Hypothalamus (tissue), 51 donors: ENCODE measurements around the gene NMBR.
"Not testable (repeated sequence)": the region's sequence is repeated elsewhere in the genome, so short reads cannot be mapped to it uniquely, and the experiment has no call there.

Experiments used
- DNase-seq, 51 donors: peaks; one replicate each; lab custom pipeline; 2025; lab: John Stamatoyannopoulos, UW

NMBR gene

DNA sequence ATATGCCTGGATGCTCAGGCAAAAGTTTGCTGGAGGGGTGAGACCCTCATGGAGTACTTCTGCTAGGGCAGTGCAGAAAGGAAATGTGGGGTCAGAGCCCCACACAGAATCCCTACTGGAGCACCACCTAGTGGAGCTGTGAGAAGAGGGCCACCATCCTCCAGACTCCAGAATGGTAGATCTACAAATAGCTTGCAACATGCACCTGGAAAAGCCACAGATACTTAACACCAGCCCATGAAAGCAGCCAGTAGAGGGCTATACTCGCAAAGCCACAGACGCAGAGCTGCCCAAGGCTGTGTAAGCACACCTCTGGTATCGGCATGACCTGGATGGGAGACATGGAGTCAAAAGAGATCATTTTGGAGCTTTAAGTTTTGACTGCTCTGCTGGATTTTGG is 74.9 kb downstream of the NMBR start:
- no peak for DNase-seq

DNA sequence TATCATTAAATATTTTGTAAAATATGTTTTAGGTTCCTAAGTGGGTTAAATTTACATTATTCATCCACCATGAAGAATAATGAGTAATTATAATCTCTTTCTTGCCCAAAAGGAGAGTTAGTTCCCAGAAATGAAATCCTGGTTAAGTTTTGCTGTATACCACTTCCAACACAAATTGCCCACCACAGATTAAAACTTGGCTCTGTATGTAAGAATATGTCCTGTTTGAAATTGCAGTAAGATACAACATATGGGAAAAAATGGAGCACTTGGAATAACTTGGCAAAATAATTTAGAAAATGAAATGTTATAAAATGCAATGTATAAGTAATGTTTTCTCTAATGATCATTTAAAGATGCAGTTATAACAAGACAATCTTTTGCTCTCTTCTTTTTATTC is 78.5 kb downstream of the NMBR start:
- no peak for DNase-seq

DNA sequence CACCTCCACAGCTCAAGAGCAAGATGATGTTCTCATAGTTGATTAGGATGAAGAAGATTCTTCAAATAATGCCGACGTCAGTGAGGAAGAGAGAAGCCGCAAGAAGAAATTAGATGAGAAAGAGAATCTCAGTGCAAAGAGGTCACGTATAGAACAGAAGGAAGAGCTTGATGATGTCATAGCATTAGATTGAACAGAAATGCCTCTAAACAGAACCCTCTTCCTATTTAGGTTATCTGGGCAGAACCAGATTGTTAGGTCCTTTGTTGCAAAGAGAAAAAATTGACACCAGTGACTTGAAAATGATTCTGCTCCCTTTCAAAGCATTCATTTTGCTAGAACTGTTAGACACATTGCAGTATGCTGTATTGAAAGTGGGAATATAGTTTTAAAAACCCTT is 84.1 kb downstream of the NMBR start:
- DNase-seq = not testable (repeated sequence)

DNA sequence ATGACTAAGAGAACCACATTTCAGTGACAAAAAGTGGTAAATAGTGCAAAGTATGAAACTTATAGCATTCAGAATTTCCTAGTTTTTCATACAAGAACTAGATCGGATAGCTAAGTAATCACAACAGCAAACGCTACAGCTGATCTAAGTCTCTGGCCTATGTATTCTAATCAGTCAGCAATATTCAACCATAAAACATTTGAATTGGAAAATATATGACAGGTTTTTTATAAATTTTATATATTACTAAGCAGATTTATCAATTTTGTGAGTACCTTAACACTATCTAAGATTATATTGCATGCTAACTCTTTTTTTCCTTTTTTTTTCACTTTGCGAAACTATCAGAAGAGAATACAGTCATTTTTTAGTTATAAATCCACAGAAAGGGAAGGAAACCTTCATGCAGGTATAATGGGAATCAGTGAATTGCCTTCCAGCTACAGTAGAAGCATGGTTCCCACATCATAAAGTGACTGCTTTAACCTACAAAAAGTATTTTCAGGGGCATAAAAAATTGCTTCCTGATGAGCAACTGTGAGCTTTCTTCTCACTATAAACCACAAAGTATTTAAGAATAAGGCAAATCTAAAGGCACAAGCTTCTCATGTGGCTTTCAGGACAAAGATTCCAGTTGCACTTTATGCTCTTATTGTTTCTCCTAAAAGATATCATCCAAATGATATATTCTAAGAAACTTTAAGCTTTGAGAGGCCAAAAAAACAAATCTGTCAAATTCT is 88.2 kb downstream of the NMBR start:
- no peak for DNase-seq

DNA sequence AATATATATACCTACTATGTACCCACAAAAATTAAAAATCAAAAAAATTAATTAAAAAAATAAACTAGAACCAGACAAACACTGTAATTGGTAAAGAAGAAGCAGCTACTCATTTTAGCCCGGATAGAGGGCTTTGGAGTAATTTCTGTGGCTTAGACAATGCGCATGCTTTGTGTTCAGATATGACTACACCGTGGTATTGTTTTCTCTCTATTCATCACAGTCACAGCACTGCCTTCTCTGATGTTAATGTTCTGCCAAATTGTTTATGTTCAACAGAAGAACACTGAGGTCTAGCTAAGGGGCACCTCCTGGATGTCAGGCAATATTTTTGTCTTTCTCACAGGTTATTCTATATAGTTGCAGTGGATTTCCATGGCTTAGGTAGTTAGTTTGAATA is 91.7 kb downstream of the NMBR start:
- DNase-seq = no peak

DNA sequence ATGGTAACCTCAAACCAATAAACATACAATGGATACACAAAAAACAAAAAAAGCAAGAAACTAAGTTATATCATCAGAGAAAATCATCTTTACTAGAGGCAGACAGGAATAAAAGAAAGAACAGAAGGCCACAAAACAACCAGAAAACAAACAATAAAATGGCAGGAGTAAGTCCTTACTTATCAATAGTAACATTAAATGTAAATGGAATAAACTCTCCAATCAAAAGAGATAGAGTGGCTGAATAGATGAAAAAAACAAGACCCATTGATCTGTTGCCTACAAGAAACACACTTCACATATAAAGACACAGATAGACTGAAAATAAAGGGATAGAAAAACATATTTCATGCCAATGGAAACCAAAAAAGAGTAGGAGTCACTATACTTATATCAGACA is 95.5 kb downstream of the NMBR start:
- DNase-seq = no peak

DNA sequence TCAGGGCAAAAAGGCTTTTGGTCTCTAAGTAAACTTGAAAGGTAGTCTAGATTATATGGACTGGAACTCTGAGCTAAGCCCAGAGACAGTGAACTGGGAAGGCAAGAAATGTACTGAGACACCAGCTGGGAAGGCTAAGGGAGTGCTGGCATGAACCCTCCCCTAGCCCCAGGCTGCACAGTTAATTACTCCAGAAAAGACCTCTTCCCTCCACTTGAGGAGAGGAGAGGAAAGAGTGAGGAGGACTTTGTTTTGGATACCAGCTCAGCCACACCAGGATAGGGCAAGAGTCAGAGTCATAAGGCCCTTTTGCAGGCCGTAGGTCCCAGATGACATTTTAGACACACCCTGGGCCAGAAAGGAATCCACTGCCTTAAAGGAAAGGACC is 98.3 kb downstream of the NMBR start:
- no peak for DNase-seq

DNA sequence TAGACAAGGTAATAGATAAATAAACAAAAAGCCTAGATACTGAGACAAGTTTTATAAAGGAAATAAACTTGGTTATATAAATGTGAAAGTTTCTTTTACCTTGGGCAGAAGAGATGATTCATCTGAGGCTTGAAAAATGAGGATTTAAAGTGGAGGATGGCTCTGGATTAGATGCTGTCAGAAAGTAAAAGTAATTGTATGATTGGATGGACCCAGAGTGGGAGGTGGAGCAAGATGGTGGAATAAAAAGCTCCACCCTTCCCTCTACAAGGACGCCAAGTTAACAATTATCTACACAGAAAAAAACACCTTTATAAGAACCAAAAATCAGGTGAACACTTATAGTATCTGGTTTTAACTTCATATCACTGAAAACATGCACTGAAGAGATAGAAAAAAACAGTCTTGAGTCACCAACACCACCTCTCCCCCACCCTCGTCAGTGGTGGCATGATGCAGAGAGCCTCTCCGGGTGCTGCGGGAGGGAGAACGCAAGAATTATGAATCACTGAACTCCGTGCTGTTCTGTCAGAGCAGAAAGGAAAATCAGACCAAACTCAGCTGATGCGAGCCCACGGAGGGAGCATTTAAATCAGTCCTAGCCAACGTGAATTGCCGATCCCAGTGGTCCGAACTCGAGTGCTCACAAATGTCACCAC is 98.9 kb downstream of the NMBR start:
- no peak for DNase-seq

DNA sequence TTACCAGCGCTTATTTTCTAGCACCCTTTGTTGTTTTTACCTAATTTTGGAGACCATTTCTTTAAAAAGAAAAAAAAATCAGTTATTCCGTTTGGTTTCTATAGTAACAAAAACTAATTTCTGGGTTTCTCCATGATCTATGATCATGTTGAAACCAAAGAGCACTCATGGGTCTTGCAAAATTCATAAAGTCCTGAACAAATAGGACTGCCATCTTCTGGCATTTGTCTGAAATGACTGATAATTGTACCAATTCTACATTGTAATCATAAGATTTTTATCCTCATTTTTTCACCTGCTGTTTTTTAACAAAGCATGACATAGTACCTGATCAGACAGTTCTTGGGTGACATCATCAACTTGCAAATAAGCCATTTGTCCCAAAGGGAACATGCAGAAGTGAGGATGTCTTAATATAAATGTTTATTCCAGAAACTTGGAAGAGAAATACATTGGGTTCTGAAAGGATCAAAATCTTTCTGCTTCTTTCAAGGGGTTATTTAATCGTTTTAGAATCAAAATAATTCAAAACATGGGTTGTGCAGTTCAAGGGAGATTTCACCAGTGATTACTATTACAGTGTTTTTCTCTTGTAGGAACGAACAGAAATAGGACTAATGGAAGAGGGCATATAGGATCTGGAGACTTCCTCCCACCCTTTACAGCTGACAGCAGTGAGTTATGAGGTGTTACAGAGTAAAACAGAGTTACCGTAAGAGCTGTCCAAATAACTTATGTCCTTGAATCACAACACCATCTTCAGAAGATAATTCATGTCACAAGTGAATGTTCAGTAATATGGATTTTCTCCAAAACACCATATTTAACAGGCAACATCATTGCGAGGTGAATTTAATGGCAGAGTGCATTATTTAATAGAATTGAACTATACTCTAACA is 101.3 kb downstream of the NMBR start:
- peak in 1 of 51 donors; percentile 25 for DNase-seq

DNA sequence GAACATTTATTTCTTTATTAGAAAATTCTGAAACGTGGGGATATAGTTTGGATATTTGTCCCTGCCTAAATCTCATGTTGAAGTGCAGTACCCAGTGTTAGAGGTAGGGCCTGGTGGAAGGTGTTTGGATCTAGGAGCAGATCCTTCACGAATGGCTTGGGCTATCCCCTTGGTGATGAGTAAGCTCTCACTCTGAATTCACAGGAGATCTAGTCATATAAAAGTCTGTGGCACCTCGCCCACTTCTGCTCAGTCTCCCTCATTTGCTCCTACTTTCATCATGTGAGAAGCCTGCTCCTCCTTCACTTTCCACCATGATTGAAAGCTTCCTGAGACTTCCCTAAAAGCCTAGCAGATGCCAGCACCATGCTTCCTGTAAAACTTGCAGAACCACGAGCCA is 111.0 kb downstream of the NMBR start:
- DNase-seq = no peak

DNA sequence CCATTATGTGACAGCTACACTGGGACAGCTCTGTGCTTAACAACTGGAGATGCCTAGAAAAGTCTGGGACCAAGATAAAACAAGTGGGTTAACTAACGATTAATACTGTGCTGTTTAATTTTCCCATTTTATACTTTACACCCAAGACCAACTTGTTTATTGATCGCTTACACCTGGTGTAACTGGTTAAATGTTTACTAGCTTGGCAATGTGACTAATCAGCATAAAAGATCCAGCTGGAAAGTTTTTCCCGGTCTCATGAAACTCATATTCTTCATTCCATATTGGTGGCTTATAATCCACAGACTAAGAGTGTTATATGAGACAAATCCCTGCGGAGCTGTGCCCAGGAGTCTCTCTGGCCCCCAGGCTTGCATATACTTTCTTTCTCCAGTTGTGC is 115.9 kb downstream of the NMBR start:
- no peak for DNase-seq

DNA sequence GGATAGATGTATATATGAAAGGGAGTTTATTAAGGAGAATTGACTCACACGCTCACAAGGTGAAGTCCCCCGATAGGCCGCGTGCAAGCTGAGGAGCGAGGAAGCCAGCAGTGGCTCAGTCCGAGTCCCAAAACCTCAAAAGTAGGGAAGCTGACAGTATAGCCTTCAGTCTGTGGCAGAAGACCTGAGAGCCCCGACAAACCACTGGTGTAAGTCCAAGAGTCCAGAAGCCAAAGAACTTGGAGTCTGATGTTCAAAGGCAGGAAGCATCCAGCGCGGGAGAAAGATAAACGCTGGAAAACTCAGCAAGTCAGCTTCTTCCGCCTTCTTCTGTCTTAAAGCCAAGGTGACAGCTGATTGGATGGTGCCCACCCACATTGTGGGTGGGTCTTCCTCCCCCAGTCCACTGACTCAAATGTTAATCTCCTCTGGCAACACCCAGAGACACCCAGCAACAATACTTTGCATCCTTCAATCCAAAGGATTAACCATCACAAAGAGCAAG is 116.8 kb downstream of the NMBR start:
- DNase-seq = no peak

DNA sequence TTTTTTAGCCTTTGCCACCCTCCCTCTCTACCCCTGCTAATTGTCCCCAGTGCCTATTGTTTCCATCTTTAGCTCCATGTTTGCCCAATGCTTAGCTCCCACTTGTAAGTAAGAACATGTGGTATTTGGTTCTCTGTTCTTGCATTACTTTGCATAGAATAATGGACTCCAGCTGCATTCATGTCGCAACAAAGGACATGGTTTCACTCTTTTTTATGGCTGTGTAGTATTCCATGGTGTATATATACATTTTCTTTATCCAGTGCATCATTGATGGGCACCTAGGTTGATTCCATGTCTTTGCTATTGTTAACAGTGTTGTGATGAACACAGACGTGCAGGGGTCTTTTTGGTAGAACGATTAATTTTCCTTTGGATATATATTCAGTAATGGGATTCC is 118.4 kb downstream of the NMBR start:
- no peak for DNase-seq

DNA sequence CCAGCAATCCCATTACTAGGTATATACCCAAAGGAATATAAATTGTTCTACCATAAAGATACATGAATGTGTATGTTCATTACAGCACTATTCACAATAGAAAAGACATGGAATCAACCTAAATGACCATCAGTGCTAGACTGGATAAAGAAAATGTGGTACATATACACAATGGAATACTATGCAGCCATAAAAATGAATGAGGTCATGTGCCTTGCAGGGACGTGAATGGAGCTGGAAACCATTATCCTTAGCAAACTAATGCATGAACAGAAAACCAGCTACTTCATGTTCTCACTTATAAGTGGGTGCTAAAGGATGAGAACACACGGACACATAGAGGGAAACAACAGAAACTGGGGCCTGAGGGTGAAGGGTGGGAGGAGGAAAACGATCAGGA is 119.1 kb downstream of the NMBR start:
- DNase-seq = not testable (repeated sequence)

DNA sequence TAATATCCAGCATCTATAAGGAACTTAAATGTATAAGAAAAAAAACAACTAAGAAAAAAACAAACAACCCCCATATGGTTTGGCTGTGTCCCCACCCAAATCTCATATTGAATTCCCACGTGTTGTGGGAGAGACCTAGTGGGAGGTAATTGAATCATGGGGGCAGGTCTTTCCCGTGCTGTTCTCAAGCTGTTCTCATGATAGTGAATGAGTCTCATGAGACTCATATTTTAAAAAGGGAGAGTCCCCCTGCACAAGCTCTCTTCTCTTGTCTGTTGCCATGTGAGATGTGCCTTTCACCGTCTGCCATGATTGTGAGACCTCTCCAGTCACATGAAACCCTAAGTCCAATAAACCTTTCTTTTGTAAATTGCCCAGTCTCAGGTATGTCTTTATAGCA is 119.8 kb downstream of the NMBR start:
- no peak for DNase-seq

DNA sequence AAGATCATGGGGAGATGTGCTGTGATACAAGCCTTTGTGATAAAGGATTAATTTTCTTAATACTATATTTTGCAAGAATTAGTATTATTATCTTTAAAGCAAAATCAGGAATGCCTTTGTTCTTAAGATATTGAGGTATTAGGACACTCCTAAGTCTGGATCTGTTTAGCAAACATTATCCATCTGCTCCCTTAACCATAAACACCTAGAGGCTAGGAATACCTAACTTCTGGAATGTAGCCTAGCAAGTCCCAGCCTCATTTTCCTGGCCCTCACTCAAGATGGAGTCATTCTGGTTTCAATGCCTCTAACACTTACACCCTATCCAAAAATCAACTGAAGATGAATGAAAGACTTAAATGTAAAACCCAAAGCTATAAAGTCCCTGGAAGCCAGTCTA is 120.5 kb downstream of the NMBR start:
- DNase-seq = no peak
